ENCODE measurements around the gene PSMB7.

The PSMB7 gene

DNA sequence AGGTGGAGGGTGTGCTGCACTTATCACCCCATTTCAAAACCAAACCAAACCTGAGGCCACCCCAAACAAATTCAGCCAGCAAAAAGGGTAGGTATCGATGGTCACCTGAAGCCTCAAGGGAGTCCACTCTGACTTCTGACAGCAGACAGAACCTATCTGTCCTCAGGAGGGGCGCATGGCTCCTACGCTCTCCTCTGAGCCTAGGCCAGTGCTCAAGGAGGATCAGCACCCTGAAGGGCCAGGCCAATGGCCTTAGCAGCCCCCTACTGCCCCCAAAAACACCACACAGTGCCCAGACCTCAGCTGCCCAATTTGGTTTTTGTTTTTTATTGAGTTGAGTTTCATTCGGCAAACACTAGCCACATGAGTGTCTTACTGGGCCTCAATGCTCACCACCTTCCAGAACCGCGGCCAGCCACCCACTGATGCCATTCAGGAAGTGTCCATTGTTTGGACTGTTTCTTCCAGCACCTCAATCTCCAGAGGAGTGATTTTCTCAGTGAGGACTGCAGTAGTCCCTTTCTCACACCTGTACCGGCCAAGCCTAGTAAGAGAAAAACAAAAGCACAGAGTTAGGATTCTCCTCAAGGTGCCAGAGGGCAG lies 62.0 kb downstream of the PSMB7 start:
- Histone ChIP-seq H3K36me3 (ENCODE audit: control insufficient read depth, insufficient read depth, low read length) (peaks cover 59% of the 10 kb centered on the region), H3K27me3 (replicated peaks; ENCODE audit: control insufficient read depth, insufficient read depth, low read length) (no peaks in the 10 kb centered on the region), H3K4me3 (replicated peaks; ENCODE audit: low read depth, low read length) (no peak overlapping the region)
- TF ChIP-seq, protein P1, sequence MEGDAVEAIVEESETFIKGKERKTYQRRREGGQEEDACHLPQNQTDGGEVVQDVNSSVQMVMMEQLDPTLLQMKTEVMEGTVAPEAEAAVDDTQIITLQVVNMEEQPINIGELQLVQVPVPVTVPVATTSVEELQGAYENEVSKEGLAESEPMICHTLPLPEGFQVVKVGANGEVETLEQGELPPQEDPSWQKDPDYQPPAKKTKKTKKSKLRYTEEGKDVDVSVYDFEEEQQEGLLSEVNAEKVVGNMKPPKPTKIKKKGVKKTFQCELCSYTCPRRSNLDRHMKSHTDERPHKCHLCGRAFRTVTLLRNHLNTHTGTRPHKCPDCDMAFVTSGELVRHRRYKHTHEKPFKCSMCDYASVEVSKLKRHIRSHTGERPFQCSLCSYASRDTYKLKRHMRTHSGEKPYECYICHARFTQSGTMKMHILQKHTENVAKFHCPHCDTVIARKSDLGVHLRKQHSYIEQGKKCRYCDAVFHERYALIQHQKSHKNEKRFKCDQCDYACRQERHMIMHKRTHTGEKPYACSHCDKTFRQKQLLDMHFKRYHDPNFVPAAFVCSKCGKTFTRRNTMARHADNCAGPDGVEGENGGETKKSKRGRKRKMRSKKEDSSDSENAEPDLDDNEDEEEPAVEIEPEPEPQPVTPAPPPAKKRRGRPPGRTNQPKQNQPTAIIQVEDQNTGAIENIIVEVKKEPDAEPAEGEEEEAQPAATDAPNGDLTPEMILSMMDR (IDR thresholded peaks at IDR 0.05; ENCODE audit: insufficient read depth, low read length, poor library complexity, severe bottlenecking): no peak
- DNase-seq (ENCODE audit: extremely low read depth, insufficient read length): no peak

- Histone ChIP-seq H3K4me3 (replicated peaks; ENCODE audit: low read depth, low read length) (no peak overlapping the region), H3K27me3 (replicated peaks; ENCODE audit: control insufficient read depth, insufficient read depth, low read length) (no peaks in the 10 kb centered on the region), H3K36me3 (ENCODE audit: control insufficient read depth, insufficient read depth, low read length) (peaks cover 63% of the 10 kb centered on the region)
- no peak for DNase-seq (ENCODE audit: extremely low read depth, insufficient read length)
- TF ChIP-seq, protein P1 (IDR thresholded peaks at IDR 0.05; ENCODE audit: insufficient read depth, low read length, poor library complexity, severe bottlenecking): no peak
Measured at GRCh38 chr9:124352616-124353015, 62.6 kb downstream of the PSMB7 start.

- peaks cover 66% of the 10 kb centered on the region for H3K36me3 ChIP-seq (ENCODE audit: control insufficient read depth, insufficient read depth, low read length)
- TF ChIP-seq, protein P1 (IDR thresholded peaks at IDR 0.05; ENCODE audit: insufficient read depth, low read length, poor library complexity, severe bottlenecking): no peak
- no peak for DNase-seq (ENCODE audit: extremely low read depth, insufficient read length)
- no peaks in the 10 kb centered on the region for H3K27me3 ChIP-seq (replicated peaks; ENCODE audit: control insufficient read depth, insufficient read depth, low read length)
- H3K4me3 ChIP-seq (replicated peaks; ENCODE audit: low read depth, low read length): no peak overlapping the region
Measured at GRCh38 chr9:124351672-124352468, 63.4 kb downstream of the PSMB7 start.

DNA sequence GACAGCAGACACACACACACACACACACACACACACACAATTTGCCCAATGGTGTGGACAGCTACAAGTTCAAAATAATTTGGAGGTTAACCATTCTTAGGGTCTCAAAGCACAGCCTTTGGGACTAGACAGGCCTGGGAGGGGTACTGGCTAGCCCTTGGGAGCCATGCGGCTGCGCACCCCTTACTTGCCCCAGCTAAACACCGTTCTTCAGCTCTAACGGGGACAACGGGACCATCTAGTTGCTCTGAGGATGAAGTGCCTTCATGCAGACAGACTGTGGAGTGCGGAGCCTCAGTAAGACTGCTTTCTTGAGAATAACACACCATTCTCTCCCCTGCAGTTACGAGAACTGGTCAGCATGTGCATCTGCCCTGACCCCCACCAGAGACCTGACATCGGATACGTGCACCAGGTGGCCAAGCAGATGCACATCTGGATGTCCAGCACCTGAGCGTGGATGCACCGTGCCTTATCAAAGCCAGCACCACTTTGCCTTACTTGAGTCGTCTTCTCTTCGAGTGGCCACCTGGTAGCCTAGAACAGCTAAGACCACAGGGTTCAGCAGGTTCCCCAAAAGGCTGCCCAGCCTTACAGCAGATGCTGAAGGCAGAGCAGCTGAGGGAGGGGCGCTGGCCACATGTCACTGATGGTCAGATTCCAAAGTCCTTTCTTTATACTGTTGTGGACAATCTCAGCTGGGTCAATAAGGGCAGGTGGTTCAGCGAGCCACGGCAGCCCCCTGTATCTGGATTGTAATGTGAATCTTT lies 64.6 kb downstream of the PSMB7 start:
- Histone ChIP-seq H3K27me3 (replicated peaks; ENCODE audit: control insufficient read depth, insufficient read depth, low read length) (no peaks in the 10 kb centered on the region), H3K4me3 (replicated peaks; ENCODE audit: low read depth, low read length) (no peak overlapping the region), H3K36me3 (ENCODE audit: control insufficient read depth, insufficient read depth, low read length) (peaks cover 67% of the 10 kb centered on the region)
- TF ChIP-seq, protein P1 (IDR thresholded peaks at IDR 0.05; ENCODE audit: insufficient read depth, low read length, poor library complexity, severe bottlenecking): no peak
- DNase-seq (ENCODE audit: extremely low read depth, insufficient read length): no peak

DNA sequence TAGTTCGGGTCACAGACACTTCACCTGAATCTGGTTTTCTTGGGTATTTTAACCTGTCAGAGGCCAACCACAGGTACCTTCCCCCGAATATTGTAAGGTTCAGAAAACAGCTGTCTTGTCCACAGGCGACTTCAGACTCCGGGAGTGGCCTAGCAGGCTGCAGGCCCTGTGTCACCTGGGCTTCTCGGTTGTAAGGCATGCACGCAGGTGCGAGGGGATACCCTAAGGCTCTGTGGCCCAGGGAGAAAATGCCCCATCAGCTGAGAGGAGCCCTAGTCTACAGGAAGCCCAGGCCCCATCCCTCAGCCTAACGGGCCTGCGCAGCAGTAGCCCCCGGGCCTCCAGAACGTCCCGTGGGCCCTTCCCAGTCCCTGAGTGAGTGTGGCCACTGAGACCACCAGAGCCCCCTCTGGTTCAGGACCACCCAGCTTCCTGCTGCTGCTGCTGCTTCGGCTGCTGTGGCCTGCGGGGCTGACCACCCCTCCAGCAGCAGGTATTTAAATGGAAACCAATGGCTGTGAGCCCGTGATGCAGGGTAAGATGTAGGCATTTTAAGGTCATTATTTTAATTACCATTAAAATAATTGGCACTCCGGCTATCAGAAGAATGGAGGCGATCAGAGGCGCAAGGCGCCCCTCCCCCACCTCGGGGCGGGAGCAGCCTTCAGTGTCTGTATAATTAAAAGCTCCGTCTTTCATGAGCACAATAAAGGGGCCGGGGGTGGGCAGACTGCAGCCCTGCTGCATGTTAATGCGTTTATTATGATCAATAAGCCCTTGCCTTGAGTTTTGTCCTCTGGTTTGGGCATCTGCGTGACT lies 65.4 kb downstream of the PSMB7 start:
- TF ChIP-seq, protein P1 (IDR thresholded peaks at IDR 0.05; ENCODE audit: insufficient read depth, low read length, poor library complexity, severe bottlenecking): no peak
- H3K36me3 ChIP-seq (ENCODE audit: control insufficient read depth, insufficient read depth, low read length): peaks cover 70% of the 10 kb centered on the region
- H3K4me3 ChIP-seq (replicated peaks; ENCODE audit: low read depth, low read length): no peak overlapping the region
- DNase-seq (ENCODE audit: extremely low read depth, insufficient read length): peak; percentile 22
- H3K27me3 ChIP-seq (replicated peaks; ENCODE audit: control insufficient read depth, insufficient read depth, low read length): no peaks in the 10 kb centered on the region
